ENCODE results near the gene SPON1. TPM values are rescaled to one million over a fixed set of nuclear protein-coding genes. Genes with fewer than 3 reads are reported as not detected.

Gene SPON1
- total RNA-seq, 1 experiment from 2014 or later, result 6.4 TPM

- ATAC-seq (peak; percentile 30; the same call in 1 of the 2 replicates), DNase-seq (ENCODE audit: low spot score) (no peak)
- Mint-ChIP-seq H3K9me3 (no peaks in the 10 kb centered on the region), H3K4me3 (no peak overlapping the region), H3K27ac (no peak overlapping the region), H3K36me3 (no peaks in the 10 kb centered on the region), H3K4me1 (no peaks in the 10 kb centered on the region), H3K27me3 (ENCODE audit: low read depth) (no peaks in the 10 kb centered on the region; the same call in 1 of the 2 replicates)
- no peak for TF ChIP-seq SMAD4 (CRISPR knock-in tag; IDR thresholded peaks at IDR 0.05)
- TF ChIP-seq ZMAT4 (CRISPR knock-in tag; IDR thresholded peaks at IDR 0.05), result no peak
- TF ChIP-seq TCF7 (CRISPR knock-in tag; IDR thresholded peaks at IDR 0.05; ENCODE audit: low read depth), result no peak
- no peak for TF ChIP-seq GTF2I (CRISPR knock-in tag; conservative IDR thresholded peaks at IDR 0.05)
- TF ChIP-seq HMGA2 (CRISPR knock-in tag; IDR thresholded peaks at IDR 0.05), result no peak
- no peak for TF ChIP-seq CREM (CRISPR knock-in tag; IDR thresholded peaks at IDR 0.05)
- no peak for TF ChIP-seq SOX15 (CRISPR knock-in tag; IDR thresholded peaks at IDR 0.05)
- no peak for TF ChIP-seq NR3C1 (CRISPR knock-in tag; conservative IDR thresholded peaks at IDR 0.05; ENCODE audit: low read depth)
- no peak for TF ChIP-seq FOXJ3 (CRISPR knock-in tag; IDR thresholded peaks at IDR 0.05; ENCODE audit: borderline replicate concordance)
- no peak for TF ChIP-seq ZNF512 (CRISPR knock-in tag; IDR thresholded peaks at IDR 0.05; ENCODE audit: borderline replicate concordance)
- no peak for TF ChIP-seq TP53 (CRISPR knock-in tag; IDR thresholded peaks at IDR 0.05)
- TF ChIP-seq ZNF423 (CRISPR knock-in tag; IDR thresholded peaks at IDR 0.05), result no peak
- no peak for TF ChIP-seq FOXP1 (CRISPR knock-in tag; IDR thresholded peaks at IDR 0.05; ENCODE audit: borderline replicate concordance)
- TF ChIP-seq ATF2 (CRISPR knock-in tag; IDR thresholded peaks at IDR 0.05; ENCODE audit: borderline replicate concordance, low read depth), result no peak
- TF ChIP-seq CBFB (CRISPR knock-in tag; IDR thresholded peaks at IDR 0.05; ENCODE audit: low read depth), result no peak
- TF ChIP-seq ATF6 (CRISPR knock-in tag; IDR thresholded peaks at IDR 0.05), result no peak
- ChIA-PET CTCF (no interaction called here), POLR2A (interaction anchor here (0.9 kb wide), 1 partner anchor 21 kb away, joined by 3 read pairs; no protein-coding TSS in a partner anchor)
Observed at GRCh38 chr11:13993096-13993765, 30.7 kb downstream of the SPON1 start.

GRCh38 chr11:13997881-13998280 lies 35.4 kb downstream of the SPON1 start:
- no peak for ATAC-seq
- CTCF ChIA-PET, result no interaction called here
- TF ChIP-seq E2F5 (CRISPR knock-in tag; IDR thresholded peaks at IDR 0.05), result no peak
- TF ChIP-seq ZNF671 (CRISPR knock-in tag; IDR thresholded peaks at IDR 0.05), result no peak
- TF ChIP-seq HMGXB4 (CRISPR knock-in tag; IDR thresholded peaks at IDR 0.05), result no peak
- TF ChIP-seq FOXP4 (CRISPR knock-in tag; IDR thresholded peaks at IDR 0.05), result no peak
- no peak for TF ChIP-seq CTCF (IDR thresholded peaks at IDR 0.05)
- TF ChIP-seq ZNF219 (CRISPR knock-in tag; IDR thresholded peaks at IDR 0.05; ENCODE audit: borderline replicate concordance), result no peak
- no peak for TF ChIP-seq ZNF138 (CRISPR knock-in tag; conservative IDR thresholded peaks at IDR 0.05)
- no peak for TF ChIP-seq ZNF396 (CRISPR knock-in tag; IDR thresholded peaks at IDR 0.05; ENCODE audit: borderline replicate concordance)

More at GRCh38 chr11:13997881-13998280, 35.4 kb downstream of the SPON1 start:
- H3K4me1 Mint-ChIP-seq, result no peaks in the 10 kb centered on the region
- no peak overlapping the region for H3K27ac Mint-ChIP-seq
- H3K4me3 Mint-ChIP-seq, result no peak overlapping the region
- POLR2A ChIA-PET, result no interaction called here
- DNase-seq (ENCODE audit: low spot score), result no peak
- 0 out of 2 replicates have a peak, but pooled peaks cover 2% of the 10 kb centered on the region for H3K36me3 Mint-ChIP-seq
- H3K27me3 Mint-ChIP-seq (ENCODE audit: low read depth), result no peaks in the 10 kb centered on the region
- peaks cover 19% of the 10 kb centered on the region for H3K9me3 Mint-ChIP-seq
